Measurements from ENCODE around the gene AQP1. TPM values are rescaled to one million over a fixed set of nuclear protein-coding genes. Genes with fewer than 3 reads are reported as not detected.
A peak's percentile ranks its signal among the peaks of the same experiment; 100 is the strongest.

The AQP1 gene
- total and polyA plus RNA-seq, 2 of the 13 experiments (the other 11 are each of a cell fraction or from before 2014, with no cell fraction given): not detected

GRCh38 chr7:30969604-30969970 lies 57.9 kb downstream of the AQP1 start (continued):
- TF ChIP-seq PLRG1 (conservative IDR thresholded peaks at IDR 0.05) (no peak), IRF9 (CRISPR knock-in tag; IDR thresholded peaks at IDR 0.05; ENCODE audit: borderline replicate concordance) (no peak)

- Histone ChIP-seq H3K9me3 (ENCODE audit: low read length) (no peaks in the 10 kb centered on the region), H3K9ac (ENCODE audit: insufficient read depth, low read depth, low read length) (no peak overlapping the region), H3K79me2 (ENCODE audit: insufficient read depth, low read length) (no peaks in the 10 kb centered on the region), H2AFZ (ENCODE audit: low read length) (no peak overlapping the region), H3K4me1 (ENCODE audit: insufficient read depth, low read length) (peaks cover 7% of the 10 kb centered on the region), H4K20me1 (ENCODE audit: insufficient read depth, low read length) (no peaks in the 10 kb centered on the region), H3K4me2 (ENCODE audit: low read depth, low read length) (no peak overlapping the region), H3K27me3 (ENCODE audit: control insufficient read depth in 1 of 2, insufficient read depth in 2 of 2, low read length in 2 of 2) (no peaks in the 10 kb centered on the region), H3K36me3 (replicated peaks in 1 of 2; ENCODE audit: control insufficient read depth in 1 of 2, insufficient read depth in 2 of 2, low read length in 2 of 2) (no peaks in the 10 kb centered on the region), H3K4me3 (replicated peaks in 1 of 3; ENCODE audit: insufficient read depth in 1 of 3, low read depth in 2 of 3, low read length in 3 of 3) (no peak overlapping the region), H3K27ac (ENCODE audit: extremely low read length, insufficient read depth, low read length) (no peak overlapping the region)
- FAIRE-seq: no peak
- 27% methylated on average over 3 of the region's 5 CpGs for WGBS (ENCODE audit: low lambda C conversion rate)
- no TSS peak for BruUV-seq (replicated peaks)
- ChIA-PET CTCF (ENCODE audit: low intra/inter-chr PET ratio, low total read pairs) (no interaction called here), POLR2A (no interaction called here)
- TF ChIP-seq ZNF629 (CRISPR knock-in tag; conservative IDR thresholded peaks at IDR 0.05) (0 out of 2 replicates have a peak, but pooled peaks have one; percentile 13), ZSCAN9 (CRISPR knock-in tag; IDR thresholded peaks at IDR 0.05; ENCODE audit: borderline replicate concordance) (no peak)
- intact Hi-C loops (cut with micrococcal nuclease; ENCODE audit: unreplicated experiment) (no loop called here), in situ Hi-C loops (cut with HindIII; ENCODE audit: extremely low pct_ligation_motif_present, low pct_unique_long_range_greater_than_20kb) (no loop called here)
- ATAC-seq: no peak
- no peak for DNase-seq (ENCODE audit: low spot score)
Measured at GRCh38 chr7:30970074-30970473, 58.4 kb downstream of the AQP1 start.

- Histone ChIP-seq H3K27me3 (ENCODE audit: control insufficient read depth in 1 of 2, insufficient read depth in 2 of 2, low read length in 2 of 2) (no peaks in the 10 kb centered on the region), H3K9ac (ENCODE audit: insufficient read depth, low read depth, low read length) (no peak overlapping the region), H2AFZ (ENCODE audit: low read length) (no peak overlapping the region), H3K4me2 (ENCODE audit: low read depth, low read length) (no peak overlapping the region), H3K79me2 (ENCODE audit: insufficient read depth, low read length) (no peaks in the 10 kb centered on the region), H3K9me3 (ENCODE audit: low read length) (no peaks in the 10 kb centered on the region), H3K36me3 (replicated peaks in 1 of 2; ENCODE audit: control insufficient read depth in 1 of 2, insufficient read depth in 2 of 2, low read length in 2 of 2) (no peaks in the 10 kb centered on the region), H3K4me3 (replicated peaks in 1 of 3; ENCODE audit: insufficient read depth in 1 of 3, low read depth in 2 of 3, low read length in 3 of 3) (no peak overlapping the region), H3K27ac (ENCODE audit: extremely low read length, insufficient read depth, low read length) (no peak overlapping the region), H4K20me1 (ENCODE audit: insufficient read depth, low read length) (no peaks in the 10 kb centered on the region), H3K4me1 (ENCODE audit: insufficient read depth, low read length) (peaks cover 11% of the 10 kb centered on the region)
- DNase-seq (ENCODE audit: low spot score) (no peak), FAIRE-seq (no peak), ATAC-seq (no peak)
- intact Hi-C loops (cut with micrococcal nuclease; ENCODE audit: unreplicated experiment) (no loop called here), in situ Hi-C loops (cut with HindIII; ENCODE audit: extremely low pct_ligation_motif_present, low pct_unique_long_range_greater_than_20kb) (no loop called here)
- no peak for TF ChIP-seq TCF12 (IDR thresholded peaks at IDR 0.05)
- TF ChIP-seq TCF12 (CRISPR knock-in tag; IDR thresholded peaks at IDR 0.05): no peak
- TF ChIP-seq REST (IDR thresholded peaks at IDR 0.05; ENCODE audit: borderline replicate concordance in 1 of 2, low read depth in 1 of 2, low read length in 2 of 2): peak in 1 of 2 experiments; percentile 36; a peak in 3 of 4 replicates
- POLR2A ChIA-PET: no interaction called here
- 25% methylated on average over 6 of the region's 6 CpGs for WGBS (ENCODE audit: low lambda C conversion rate)
- CTCF ChIA-PET (ENCODE audit: low intra/inter-chr PET ratio, low total read pairs): no interaction called here
- no TSS peak for BruUV-seq (replicated peaks)
Measured at GRCh38 chr7:30970594-30971094, 59.0 kb downstream of the AQP1 start.
